Activated CD4-positive, CD25-positive, alpha-beta regulatory T cell treated with anti-CD3 and anti-CD28 coated beads, Interleukin-2, amount 50 U/mL, for 16 hours (primary cell): ENCODE results near the gene SLC22A5.
A peak's percentile ranks its signal among the peaks of the same experiment; 100 is the strongest.
"Not testable (repeated sequence)": the region's sequence is repeated elsewhere in the genome, so short reads cannot be mapped to it uniquely, and the experiment has no call there.

Experiments
- DNase-seq: peaks from one replicate; pipeline ENCODE4 v3.0.0-alpha.2; 2020; ENCODE audit warnings: low read depth, low spot score

The SLC22A5 gene

DNA sequence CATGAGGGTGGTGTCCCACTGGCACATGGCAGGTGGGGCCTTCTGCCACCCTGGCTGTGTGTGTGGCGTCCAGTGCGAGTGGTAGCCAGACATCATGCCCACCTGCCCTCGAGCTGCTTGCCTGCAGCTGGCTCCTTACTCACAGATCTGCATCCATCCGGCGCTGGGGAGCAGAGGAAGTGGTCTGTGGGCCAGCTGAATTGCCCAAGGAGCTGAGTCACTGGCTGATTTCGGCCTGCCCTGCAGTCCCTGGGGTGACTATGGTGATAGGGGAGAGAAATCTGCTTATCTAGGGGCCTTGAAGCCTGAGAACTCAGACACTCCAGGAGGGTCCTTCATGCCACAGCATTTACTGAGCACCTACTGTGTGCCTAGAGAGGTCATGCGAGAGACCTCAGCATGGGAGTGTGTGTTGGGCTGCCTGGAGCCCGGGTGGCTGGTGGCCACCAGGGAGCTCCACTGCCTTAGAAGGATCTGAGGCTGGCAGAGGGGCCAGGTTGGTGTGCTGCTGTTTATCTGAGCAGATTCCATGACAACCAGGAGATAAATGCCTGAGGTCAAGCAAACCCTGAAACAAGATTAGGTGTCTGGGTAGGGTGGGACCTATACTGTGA, 57.1 kb downstream of the SLC22A5 start:
- DNase-seq = peak; percentile 39

DNA sequence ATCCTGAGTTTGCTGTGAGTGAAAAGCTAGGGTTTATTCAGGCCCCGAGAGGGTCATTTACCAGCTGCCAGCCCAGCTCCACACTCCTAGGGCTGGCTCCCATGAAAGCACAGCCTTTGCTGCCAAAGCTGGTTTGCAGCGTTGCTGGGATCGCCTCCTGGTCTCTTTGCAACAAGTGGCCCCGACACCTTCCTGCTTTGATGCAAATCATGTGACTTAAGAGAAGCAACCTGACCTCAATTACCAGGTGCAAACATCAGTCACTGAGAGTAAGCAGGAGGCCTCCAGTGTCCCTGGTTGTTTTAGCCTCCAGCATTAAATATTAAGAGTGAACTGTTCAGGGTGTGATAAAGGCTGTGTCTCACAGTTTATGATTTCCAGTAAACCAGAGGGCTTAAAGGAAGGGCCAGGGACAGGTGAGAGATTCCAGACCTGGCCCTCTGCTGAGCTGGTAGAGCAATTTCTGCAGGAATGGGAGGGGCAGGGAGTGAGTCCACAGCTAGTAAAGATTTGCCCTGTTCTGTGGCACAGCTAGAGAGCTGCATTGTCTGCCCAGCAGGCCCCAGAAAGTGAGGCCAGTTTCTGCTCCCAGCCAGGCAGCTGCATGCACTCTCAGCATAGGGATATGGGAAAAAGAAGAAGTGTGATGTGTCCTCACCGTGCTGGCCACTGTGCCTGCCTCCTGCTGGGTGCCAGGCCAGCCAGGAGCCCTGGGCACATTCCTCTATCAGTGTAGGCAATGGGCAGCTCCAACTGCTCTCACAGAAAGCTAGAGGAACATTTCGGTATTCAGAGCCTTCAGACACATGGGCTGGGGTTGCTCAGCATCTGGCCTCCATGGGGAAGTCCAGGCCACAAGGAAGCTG, 58.0 kb downstream of the SLC22A5 start:
- peak; percentile 40 for DNase-seq

DNA sequence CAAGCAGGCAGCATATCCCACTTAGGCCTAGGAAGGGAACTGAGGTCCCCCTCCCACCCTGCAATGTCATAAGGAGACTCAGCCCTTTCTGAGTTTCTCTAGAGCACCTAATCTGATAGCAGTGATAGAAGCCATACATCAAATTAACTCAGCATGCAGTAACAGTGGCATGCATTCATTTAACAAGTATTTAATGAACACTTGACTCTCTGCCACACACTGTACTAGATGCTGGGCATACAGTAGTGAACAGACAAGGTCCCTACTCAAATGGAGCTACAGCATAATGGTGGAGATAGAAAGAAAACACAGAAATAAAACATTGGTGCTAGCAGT, 58.6 kb downstream of the SLC22A5 start:
- DNase-seq = no peak

DNA sequence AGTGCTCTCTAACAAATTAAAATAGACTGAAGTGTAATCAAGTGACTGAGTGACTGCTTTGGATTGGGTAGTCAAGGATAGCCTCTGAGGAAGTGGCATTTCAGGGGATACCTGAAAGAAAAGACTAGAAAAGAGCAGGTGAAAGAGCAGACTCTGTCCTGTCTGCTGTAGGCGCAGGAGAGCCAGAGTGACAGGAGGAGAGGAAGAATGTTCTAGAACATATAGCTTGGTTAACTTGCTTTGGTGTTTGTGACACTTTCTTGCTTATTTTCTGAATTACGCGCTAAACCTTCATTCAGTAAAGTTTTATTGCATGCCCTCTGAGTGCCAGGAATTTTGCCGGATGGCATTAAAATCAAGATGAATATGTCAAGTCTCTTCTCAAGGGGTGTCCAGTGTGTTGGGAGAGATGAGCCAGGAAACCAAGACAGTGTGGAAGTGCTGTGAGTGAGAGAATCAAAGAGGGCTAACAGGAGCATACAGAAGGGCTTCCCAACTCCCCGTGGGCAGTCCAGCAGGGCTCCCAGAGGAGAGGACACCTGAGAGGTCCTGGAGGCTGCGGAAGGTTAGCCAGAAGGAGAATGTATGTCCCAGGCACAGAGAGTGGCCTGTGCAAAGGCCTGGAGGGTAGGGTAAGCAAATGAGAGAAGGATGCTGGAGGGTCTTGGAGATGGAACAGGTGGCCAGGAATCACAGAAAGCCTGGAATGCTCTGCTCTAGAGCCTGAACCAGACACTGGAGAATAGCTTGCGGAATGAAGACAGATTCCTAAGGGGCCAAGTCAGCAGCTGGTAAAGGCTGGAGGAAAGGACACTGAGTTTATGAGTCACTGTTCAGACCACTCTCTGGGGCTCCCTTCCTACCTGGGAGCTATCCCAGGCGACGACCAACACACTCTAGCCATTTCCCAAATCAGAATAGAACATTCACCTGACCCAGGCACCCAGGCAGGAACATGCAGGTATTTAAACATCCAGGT, 59.3 kb downstream of the SLC22A5 start:
- DNase-seq = no peak

DNA sequence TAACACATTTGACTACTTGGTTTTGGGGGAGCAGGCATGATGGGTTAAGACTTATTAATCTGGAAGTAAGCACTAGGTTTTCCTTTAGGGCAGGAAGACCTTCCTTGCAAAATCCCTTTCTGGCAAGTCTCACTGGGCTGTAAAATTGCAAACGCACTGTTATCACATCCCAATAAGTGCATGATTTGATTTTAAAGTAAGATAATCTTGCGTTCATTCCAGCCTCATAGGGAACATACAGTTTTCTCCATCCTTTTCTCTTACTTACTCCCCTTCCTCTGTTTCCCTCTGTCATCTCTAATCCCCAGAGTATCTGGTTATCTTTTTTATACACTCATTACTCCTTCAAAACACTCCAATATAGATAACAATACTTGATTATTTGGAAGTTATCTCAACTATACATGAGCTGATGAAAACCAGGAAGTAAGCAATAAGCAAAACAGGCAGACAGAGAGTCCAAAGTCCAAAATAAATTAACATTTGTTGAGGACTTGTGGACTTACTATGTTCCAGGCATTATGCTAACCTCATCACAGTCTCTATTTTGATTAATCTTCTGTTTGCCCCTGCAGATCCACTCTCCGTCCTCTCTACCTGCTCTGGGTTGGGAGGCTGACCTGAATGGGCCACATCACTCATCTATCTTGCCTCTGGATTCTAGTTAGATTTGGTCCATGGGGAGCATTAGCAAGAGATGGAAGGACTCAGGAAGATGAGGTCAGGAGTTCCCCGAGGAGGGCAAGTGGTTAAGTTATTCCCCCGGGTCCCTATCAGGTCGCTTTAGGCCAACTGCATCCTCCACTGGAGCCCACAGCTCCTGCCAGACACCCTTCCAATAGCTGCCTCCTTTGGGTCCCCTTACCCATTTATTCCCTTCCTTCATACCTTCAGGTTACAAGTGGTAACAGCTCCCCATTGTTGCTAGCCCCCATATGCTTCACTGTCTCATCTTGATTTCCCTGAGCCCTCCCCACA, 60.2 kb downstream of the SLC22A5 start:
- no peak for DNase-seq

DNA sequence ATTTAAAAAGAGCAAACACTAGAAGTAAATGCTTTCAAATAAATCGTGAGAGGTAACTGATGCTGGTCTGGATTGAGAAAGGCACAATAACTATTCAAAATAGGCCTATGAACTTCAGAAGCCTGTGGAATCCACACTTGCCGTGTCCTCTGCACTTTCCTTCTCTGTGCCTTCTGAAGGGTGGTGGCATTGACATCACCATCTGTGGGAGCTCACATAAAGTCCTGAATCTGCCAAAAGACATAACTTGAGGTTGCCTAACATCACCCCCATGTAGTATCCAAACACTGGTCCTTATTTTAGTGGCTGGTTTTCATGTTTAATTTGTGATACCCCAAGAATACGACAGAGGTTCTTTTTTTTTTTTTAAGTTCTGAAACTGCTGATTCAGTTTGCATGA, 61.2 kb downstream of the SLC22A5 start:
- DNase-seq = no peak

DNA sequence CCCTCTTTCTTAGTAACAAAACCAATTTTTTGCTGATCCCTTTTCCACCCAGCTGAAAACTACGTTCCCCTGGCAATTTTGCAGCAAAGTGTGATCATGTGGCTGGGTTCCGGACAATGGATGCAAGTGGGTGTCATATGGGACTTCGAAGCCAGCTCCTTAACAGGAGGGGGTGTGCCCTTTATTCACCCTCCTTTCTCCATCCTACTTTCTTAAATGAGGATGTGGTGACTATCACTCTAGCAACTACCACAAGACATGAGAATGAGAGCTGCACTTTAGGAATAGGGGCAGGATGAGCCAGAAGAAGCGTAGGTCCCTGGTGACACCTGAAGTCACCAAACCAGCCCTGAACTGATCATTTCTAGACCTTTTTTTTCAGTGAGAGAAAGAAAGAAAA, 62.1 kb downstream of the SLC22A5 start:
- no peak for DNase-seq

DNA sequence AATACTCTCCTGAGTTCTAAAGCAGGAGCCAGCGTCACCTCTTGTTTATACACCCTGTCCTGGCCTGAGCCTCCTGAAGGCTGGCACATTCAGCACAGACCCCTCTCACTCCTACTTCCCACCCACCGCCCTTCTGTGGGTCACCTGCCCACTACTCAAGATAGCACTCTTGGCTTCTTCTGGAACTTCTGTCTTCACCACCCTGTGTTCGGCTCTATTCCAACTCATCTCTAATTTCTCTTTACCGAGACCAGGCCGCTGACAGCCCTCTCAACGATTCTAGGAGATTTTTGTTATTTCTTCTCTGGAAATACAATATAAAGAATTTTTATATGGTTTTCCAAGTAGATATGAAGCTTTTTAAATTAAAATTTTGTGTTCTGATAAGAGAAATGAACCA, 63.6 kb downstream of the SLC22A5 start:
- DNase-seq = no peak

DNA sequence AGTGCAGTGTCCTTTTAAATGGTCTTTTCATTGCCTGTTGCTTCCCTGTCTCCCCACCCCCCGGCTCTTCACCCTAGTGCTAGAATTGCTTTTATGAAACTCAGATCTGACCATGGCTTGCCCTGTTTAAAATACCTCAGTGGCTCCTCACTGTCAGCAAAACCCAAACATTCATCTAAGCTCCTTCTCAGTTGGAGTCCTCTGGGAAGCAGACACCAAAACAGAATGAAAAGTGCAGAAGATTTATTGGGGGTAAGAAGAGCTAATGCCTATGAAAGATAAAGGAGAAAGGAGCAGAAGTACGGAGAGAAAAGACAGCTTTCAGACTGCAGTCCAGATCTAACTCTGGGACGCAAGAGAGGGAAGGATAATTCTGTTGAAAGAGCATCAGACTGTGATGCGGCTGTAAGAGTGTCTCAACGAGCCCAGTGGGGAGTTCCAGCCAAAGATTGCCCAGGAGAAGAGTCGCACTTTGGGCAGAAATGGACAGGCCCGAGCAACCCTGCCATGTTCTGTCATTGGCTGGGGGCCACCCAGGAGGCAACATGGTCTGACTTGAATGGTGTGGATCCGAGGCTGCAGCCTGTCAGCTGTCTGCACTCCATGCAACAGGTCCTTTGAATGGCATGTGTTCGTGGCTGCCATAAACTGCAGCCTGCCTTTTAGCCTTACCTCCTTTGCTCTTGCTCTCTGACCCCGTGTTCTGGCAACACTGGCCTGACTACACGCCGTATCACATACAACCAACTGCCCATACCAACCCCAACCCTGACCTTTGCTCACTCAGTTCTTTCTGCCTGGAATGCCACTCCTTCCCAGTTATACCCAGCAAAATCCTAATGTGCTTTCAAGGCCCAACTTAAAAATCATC, 65.1 kb downstream of the SLC22A5 start:
- no peak for DNase-seq

DNA sequence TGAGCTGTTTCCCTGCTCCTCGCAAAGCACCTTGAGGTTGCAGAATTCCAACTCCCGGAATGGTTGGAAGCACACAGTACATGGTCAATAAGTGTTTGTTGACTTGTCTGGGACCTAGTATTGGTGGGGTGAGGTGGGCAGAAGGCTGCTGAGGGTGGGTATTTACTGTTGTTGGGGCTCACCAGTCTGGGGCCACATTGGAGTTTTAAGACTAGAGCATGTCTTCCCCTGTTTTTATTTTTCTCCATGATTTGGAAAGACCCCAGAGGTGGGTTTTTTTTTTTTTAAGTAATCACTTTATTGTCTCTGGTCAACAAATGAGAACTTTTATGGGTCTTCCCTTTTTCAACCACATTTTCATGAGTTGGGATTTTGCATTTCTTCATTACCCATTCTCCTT, 65.9 kb downstream of the SLC22A5 start:
- no peak for DNase-seq

DNA sequence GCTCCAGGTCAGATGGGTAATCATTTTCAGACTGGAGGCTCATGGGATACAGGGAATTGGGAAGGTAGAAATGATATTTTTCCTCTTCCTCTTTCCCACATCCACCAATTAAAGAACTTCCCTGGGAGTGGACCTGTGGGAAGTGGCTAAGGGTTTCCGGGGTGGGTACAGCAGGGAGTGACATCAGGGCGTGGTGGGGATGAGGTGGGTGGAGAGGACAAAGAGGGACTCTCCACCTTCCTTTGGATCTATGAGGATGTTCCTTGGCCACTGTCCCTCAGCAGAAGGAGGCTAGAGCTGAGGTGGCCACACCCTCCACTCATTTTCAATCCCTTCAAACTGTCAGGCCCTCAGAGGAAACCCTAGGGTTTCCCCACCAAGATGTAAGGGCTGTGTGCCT, 66.4 kb downstream of the SLC22A5 start:
- DNase-seq = no peak

DNA sequence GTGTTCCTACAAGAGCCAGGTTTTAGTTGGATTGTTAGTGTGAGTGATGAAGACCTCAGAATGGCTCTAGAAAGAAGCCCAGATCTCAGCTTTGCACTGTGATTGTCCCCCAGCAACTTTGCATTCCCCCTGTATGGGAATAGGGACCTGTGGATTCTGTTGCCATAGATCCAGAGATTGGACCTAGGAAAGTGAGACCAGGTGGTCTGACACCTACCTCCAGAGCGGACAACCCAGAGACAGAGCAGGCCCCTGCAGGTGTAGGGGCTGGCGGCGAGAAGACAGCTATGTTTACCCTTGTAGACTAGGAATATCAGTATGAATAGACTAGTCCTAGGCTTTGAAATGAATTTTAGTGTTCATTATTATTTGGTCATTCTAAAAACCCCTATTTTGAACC, 67.4 kb downstream of the SLC22A5 start:
- DNase-seq = no peak

DNA sequence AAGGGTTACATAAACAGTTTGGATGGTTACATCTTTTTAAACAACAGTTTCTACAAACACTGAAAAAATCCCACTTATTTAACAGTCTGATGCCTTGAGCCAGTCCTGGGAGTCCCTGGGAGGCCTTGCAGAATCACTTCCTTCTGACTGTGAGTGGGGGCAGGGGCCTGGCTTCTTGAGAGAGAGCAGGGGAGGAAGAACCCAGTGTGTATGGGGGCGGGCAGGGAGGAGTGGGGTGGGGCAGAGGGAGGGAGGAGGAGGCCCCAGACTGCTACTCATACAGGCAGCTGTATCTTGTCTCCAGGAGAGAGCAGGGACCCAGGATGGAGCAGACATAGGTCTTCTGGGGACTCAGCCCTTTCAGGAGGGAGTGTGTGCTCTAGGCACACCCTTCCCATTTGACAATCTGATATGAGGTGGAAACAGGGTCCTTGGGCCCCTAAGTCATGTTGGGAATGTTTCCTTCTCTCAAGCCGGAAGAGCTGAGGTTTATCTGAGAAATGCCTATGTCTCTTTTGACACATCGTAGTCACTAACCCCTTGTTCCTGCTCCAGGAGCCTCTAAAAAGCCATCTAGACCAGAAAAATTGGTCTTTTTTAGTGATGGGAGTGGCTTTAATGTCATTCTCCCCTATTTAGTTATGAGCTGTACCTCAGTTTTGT, 68.2 kb downstream of the SLC22A5 start:
- DNase-seq = peak; percentile 21

DNA sequence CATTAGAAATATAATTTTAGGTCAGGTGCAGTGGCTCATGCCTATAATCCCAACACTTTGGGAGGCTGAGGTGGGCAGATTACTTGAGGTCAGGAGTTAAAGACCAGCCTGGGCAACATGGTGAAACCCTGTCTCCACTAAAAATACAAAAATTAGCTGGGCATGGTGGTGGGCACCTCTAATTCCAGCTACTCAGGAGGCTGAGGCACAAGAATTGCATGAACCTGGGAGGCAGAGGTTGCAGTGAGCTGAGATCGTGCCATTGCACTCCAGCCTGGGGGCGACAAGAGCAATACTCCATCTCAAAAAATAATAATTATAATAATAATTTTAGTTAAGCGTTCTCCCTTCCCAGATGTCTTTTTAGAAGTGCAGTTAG, 68.7 kb downstream of the SLC22A5 start:
- not testable (repeated sequence) for DNase-seq

DNA sequence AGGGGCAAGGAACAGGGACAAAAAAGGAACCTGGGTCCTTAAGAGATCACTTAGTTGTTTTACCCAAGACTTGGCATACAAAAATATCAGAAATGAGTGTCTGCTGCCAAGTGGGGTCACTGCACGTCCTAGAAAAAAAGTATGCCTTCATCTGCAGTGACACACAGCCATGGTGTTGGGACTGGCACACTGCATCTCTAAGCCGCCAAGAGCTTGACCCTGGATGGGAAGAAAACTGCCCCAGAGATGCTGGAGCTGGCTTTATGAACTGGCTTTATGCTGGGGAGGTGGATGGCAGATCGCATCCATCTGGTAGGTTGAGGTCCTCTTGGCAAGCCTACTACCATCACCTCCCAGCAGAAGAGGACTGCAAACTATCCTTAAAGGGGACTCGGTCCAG, 69.4 kb downstream of the SLC22A5 start:
- no peak for DNase-seq

DNA sequence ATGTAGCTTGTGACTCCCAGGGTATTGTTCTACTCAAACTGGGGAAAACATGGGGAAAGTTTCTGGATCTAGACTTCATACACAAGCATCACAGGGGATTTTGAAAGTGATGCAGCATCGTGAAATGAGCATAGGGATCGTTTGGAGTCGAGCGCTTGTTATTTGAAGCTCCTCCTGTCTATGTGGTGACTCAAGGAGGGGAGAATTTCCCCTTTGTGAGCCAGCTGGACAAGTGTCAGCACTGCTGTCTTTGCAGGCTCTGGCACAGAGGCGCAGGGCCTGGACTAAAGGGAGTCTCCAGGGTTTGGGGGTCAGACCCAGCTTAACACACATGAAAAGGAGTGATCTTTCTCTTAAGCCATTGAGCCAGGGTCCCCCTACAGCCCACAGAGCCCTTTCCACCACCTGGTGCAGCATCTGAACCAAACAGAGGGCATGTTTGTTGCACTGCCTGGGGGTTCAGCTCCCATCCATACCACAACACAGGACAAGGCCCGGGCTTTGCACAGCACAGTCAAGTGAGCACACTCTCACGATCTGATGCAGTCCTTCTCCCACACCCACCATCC, 70.1 kb downstream of the SLC22A5 start:
- DNase-seq = no peak

DNA sequence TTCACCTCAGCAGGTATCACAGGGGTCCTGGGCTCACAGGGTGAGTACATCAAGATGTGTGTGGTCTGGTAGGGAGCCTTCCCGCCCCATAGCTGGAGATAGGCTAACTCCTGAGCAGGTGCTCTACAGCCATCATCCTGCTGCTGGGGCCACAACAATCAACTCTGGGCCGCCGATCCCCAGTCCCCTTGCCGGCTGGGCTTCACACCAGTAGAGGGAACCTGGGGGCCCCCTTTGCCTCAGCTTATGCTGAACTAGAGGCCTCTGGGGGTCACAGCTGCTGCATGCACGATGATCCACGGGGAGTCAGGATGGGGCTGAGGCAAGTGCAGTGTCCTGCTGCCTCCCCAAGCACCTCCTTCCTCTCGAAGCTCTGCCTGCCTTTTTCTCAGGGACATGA, 74.6 kb downstream of the SLC22A5 start:
- no peak for DNase-seq
